Muscle layer of duodenum (tissue), 2 donors: ENCODE measurements around the gene CDKL1.

Source experiments
- H3K27ac ChIP-seq: one replicate; pipeline ENCODE4 v1.7.0; 2013; ENCODE audit warnings: mild to moderate bottlenecking, low read length
- H3K27me3 ChIP-seq: one replicate; pipeline ENCODE4 v1.7.0; 2013; ENCODE audit warnings: low read depth, mild to moderate bottlenecking, control low read depth, low read length
- H3K36me3 ChIP-seq, 2 donors: one replicate each; pipeline ENCODE4 v1.7.0; 2013; ENCODE audit warnings: low read length in 2 of 2, control low read depth in 1 of 2, mild to moderate bottlenecking in 1 of 2; ENCODE audit not compliant: insufficient read depth in 2 of 2, control insufficient read depth in 1 of 2
- H3K4me1 ChIP-seq, 2 donors: one replicate each; pipeline ENCODE4 v1.7.0; 2013; ENCODE audit warnings: low read length in 2 of 2, mild to moderate bottlenecking in 2 of 2, control low read depth in 1 of 2, moderate library complexity in 1 of 2; ENCODE audit not compliant: insufficient read depth in 2 of 2, control insufficient read depth in 1 of 2
- H3K4me3 ChIP-seq, 2 donors: one replicate each; pipeline ENCODE4 v1.7.0; 2013; ENCODE audit warnings: low read length in 2 of 2, low read depth in 1 of 2, mild to moderate bottlenecking in 1 of 2
- H3K9me3 ChIP-seq, 2 donors: one replicate each; pipeline ENCODE4 v1.7.0; 2013; ENCODE audit warnings: low read length in 2 of 2, control low read depth in 1 of 2, mild to moderate bottlenecking in 1 of 2; ENCODE audit not compliant: control insufficient read depth in 1 of 2
- donor health status: healthy.

The CDKL1 gene

GRCh38 chr14:50403419-50403818, 6.7 kb upstream of the CDKL1 start:
- H3K27ac ChIP-seq, result no peak overlapping the region
- no peak overlapping the region for H3K4me3 ChIP-seq
- no peaks in the 10 kb centered on the region for H3K36me3 ChIP-seq
- no peaks in the 10 kb centered on the region for H3K27me3 ChIP-seq
- H3K9me3 ChIP-seq, result no peaks in the 10 kb centered on the region
- H3K4me1 ChIP-seq, result no peaks in the 10 kb centered on the region

DNA sequence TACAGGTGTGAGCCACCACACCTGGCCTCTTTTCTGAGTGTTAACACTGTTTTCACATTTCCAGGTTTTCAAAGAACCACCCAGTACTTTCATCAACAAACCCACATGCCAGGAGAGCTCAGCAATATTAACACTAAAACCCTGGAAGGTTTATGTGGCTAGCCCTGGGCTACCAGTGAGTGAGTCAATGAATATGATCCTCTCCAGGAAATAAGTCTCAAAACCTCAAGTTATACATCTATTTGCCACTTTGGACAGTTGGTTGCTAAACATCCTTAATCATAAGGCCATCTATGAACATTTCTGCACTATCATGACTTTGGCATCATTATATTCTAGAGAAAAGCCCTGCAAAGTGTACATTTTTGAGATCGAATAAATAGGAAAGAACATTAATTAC, 6.3 kb upstream of the CDKL1 start:
- Histone ChIP-seq H3K9me3 (no peaks in the 10 kb centered on the region), H3K36me3 (no peaks in the 10 kb centered on the region), H3K4me1 (peaks cover 0 to 1% of the 10 kb centered on the region in 2 donors), H3K27ac (no peak overlapping the region), H3K4me3 (no peak overlapping the region), H3K27me3 (no peaks in the 10 kb centered on the region)

DNA sequence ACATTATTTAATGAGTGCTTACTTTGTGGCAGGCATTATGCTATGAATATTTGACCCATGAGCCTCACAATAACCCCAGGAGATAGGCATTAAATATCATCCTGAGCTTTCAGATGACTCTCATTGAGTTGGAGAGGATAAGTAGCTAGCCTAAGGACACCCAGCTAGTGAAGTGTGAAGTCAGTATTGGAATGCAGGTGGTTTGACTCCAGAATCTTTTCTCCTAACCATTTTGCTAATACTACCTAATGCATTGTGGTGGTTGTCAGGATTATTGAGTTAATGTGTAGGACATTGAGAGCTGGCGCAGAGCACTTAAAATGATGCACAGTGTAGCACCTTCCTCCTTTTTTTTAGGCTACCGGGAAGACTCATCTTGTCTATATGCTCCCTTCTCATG, 3.8 kb upstream of the CDKL1 start:
- no peak overlapping the region for H3K27ac ChIP-seq
- peaks cover 5 to 10% of the 10 kb centered on the region in 2 donors for H3K4me1 ChIP-seq
- no peaks in the 10 kb centered on the region for H3K27me3 ChIP-seq
- no peaks in the 10 kb centered on the region for H3K9me3 ChIP-seq
- H3K4me3 ChIP-seq, result no peak overlapping the region
- H3K36me3 ChIP-seq, result no peaks in the 10 kb centered on the region

DNA sequence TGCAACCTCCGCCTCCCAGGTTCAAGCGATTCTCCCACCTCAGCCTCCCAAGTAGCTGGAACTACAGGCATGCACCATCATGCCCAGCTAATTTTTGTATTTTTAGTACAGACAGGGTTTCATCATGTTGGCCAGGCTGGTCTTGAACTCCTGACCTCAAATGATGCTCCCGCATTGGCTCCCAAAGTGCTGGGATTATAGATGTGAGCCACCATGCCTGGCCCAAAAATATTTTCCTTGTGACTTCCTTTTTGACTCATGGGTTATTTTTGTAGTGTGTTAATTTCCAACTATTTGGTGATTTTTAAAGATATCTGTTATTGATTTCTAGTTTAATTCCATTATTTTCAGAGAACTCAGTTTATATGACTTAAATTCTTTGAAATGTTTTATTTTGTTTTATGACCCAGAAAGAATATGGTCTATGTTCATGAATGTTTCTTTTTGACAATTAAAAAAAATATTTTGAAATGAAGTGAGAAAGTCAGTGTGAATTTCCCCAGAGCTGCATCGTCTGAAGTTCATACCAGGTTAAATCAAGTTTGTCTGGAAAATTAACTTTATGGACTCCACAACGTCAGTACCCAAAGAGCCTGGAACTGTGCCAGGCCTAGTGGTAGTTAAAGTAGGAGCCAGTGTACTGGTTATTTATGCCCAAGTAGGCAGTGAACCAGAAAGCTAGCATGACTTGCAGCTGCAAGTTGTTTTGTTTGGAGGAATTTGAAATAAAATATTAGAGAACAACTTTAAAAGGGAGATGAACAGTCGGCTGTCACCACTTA, 2.8 kb upstream of the CDKL1 start:
- Histone ChIP-seq H3K4me3 (no peak overlapping the region), H3K27me3 (no peaks in the 10 kb centered on the region), H3K4me1 (peaks cover 5 to 10% of the 10 kb centered on the region in 2 donors), H3K27ac (no peak overlapping the region), H3K36me3 (no peaks in the 10 kb centered on the region), H3K9me3 (no peaks in the 10 kb centered on the region)

- Histone ChIP-seq H3K4me1 (peaks cover 5 to 10% of the 10 kb centered on the region in 2 donors), H3K9me3 (no peaks in the 10 kb centered on the region), H3K36me3 (no peaks in the 10 kb centered on the region), H3K4me3 (no peak overlapping the region), H3K27me3 (no peaks in the 10 kb centered on the region), H3K27ac (no peak overlapping the region)
Observed at GRCh38 chr14:50398189-50398580, 1.5 kb upstream of the CDKL1 start.

GRCh38 chr14:50397390-50398188, 908 bp upstream of the CDKL1 start:
- H3K9me3 ChIP-seq, result no peaks in the 10 kb centered on the region
- peak overlapping the region; percentile 62 for H3K27ac ChIP-seq
- H3K4me1 ChIP-seq, result peaks cover 5 to 10% of the 10 kb centered on the region in 2 donors
- peak overlapping the region; percentile 84 to 91 for H3K4me3 ChIP-seq
- H3K36me3 ChIP-seq, result no peaks in the 10 kb centered on the region
- no peaks in the 10 kb centered on the region for H3K27me3 ChIP-seq

- Histone ChIP-seq H3K9me3 (no peaks in the 10 kb centered on the region), H3K4me1 (peaks cover 5 to 10% of the 10 kb centered on the region in 2 donors), H3K27me3 (no peaks in the 10 kb centered on the region), H3K27ac (no peak overlapping the region), H3K36me3 (no peaks in the 10 kb centered on the region), H3K4me3 (peak overlapping the region; percentile 42 to 84)
Observed at GRCh38 chr14:50395448-50395847, 1.2 kb downstream of the CDKL1 start.

GRCh38 chr14:50394713-50395112, 2.0 kb downstream of the CDKL1 start:
- Histone ChIP-seq H3K36me3 (no peaks in the 10 kb centered on the region), H3K27me3 (no peaks in the 10 kb centered on the region), H3K4me3 (peak overlapping the region in 1 of 2 donors; percentile 3), H3K4me1 (peaks cover 5 to 10% of the 10 kb centered on the region in 2 donors), H3K9me3 (no peaks in the 10 kb centered on the region), H3K27ac (no peak overlapping the region)

GRCh38 chr14:50389668-50390441, 6.8 kb downstream of the CDKL1 start:
- Histone ChIP-seq H3K27me3 (no peaks in the 10 kb centered on the region), H3K4me3 (no peak overlapping the region), H3K36me3 (no peaks in the 10 kb centered on the region), H3K27ac (peak overlapping the region; percentile 36), H3K9me3 (no peaks in the 10 kb centered on the region), H3K4me1 (no peaks in the 10 kb centered on the region)

GRCh38 chr14:50388256-50388931, 8.3 kb downstream of the CDKL1 start:
- Histone ChIP-seq H3K36me3 (no peaks in the 10 kb centered on the region), H3K27me3 (no peaks in the 10 kb centered on the region), H3K4me1 (no peaks in the 10 kb centered on the region), H3K9me3 (no peaks in the 10 kb centered on the region), H3K4me3 (no peak overlapping the region), H3K27ac (no peak overlapping the region)

GRCh38 chr14:50387548-50387947, 9.1 kb downstream of the CDKL1 start:
- Histone ChIP-seq H3K27ac (no peak overlapping the region), H3K27me3 (no peaks in the 10 kb centered on the region), H3K4me1 (no peaks in the 10 kb centered on the region), H3K9me3 (no peaks in the 10 kb centered on the region), H3K36me3 (no peaks in the 10 kb centered on the region), H3K4me3 (no peak overlapping the region)
